SK-N-SH treated with all-trans-retinoic acid at 6 μM for 48 hours (cell line): ENCODE measurements around the gene MSH5.

Source experiments
- ARNTL ChIP-seq: fragments of 450-650 bp; formaldehyde crosslinking; IDR thresholded peaks from 2 replicates; pipeline ENCODE4 v1.5.0; 2020; ENCODE audit warnings: low read depth, mild to moderate bottlenecking, moderate library complexity, borderline replicate concordance
- BACH2 ChIP-seq: fragments of 250-450 bp; sonication (Bioruptor Pico); IDR thresholded peaks from 2 replicates; pipeline ENCODE4 v1.9.0; 2021; ENCODE audit warnings: mild to moderate bottlenecking, borderline replicate concordance
- CREB5 ChIP-seq: fragments of 250-450 bp; sonication (Bioruptor Pico); IDR thresholded peaks from 2 replicates; pipeline ENCODE4 v1.5.1; 2020; ENCODE audit warnings: low read depth, mild to moderate bottlenecking, moderate library complexity
- CSDC2 ChIP-seq: fragments of 250-450 bp; sonication (Bioruptor Pico); IDR thresholded peaks from 2 replicates; pipeline ENCODE4 v1.5.0; 2020; ENCODE audit warnings: mild to moderate bottlenecking, moderate library complexity
- PATZ1 ChIP-seq: fragments of 250-450 bp; sonication (Bioruptor Pico); IDR thresholded peaks from 2 replicates; pipeline ENCODE4 v1.8.0; 2020; ENCODE audit warnings: mild to moderate bottlenecking, moderate library complexity, borderline replicate concordance
- TCF4 ChIP-seq: fragments of 250-450 bp; sonication (Bioruptor Pico); IDR thresholded peaks from 2 replicates; pipeline ENCODE4 v1.8.0; 2021; ENCODE audit warnings: mild to moderate bottlenecking, moderate library complexity, borderline replicate concordance
- TOX ChIP-seq: fragments of 250-450 bp; sonication (Bioruptor Pico); IDR thresholded peaks from 2 replicates; pipeline ENCODE4 v1.8.0; 2021; ENCODE audit warnings: mild to moderate bottlenecking, moderate library complexity, borderline replicate concordance
- ZC3H10 ChIP-seq: fragments of 250-450 bp; sonication (Bioruptor Pico); IDR thresholded peaks from 2 replicates; pipeline ENCODE4 v1.5.1; 2021; ENCODE audit warnings: mild to moderate bottlenecking, moderate library complexity
- ZFP30 ChIP-seq: fragments of 450-650 bp; formaldehyde crosslinking; IDR thresholded peaks from 2 replicates; pipeline ENCODE4 v1.5.0; 2022; ENCODE audit warnings: mild to moderate bottlenecking, moderate library complexity
- ZNF565 ChIP-seq: fragments of 450-650 bp; formaldehyde crosslinking; conservative IDR thresholded peaks from 2 replicates; pipeline ENCODE4 v1.5.0; 2020; ENCODE audit warnings: low read depth, mild to moderate bottlenecking, moderate library complexity
- ZNF8 ChIP-seq: fragments of 450-650 bp; formaldehyde crosslinking; IDR thresholded peaks from 2 replicates; pipeline ENCODE4 v1.5.0; 2020; ENCODE audit warnings: mild to moderate bottlenecking, moderate library complexity

- TF ChIP-seq TCF4 (CRISPR knock-in tag) = no peak
- TF ChIP-seq CSDC2 (CRISPR knock-in tag) = no peak
- TF ChIP-seq CREB5 = no peak
- no peak for TF ChIP-seq PATZ1 (CRISPR knock-in tag)
- TF ChIP-seq ZNF565 = no peak
- TF ChIP-seq TOX (CRISPR knock-in tag) = no peak
- TF ChIP-seq ZFP30 (CRISPR knock-in tag) = no peak
- TF ChIP-seq ZNF8 (CRISPR knock-in tag) = no peak
- no peak for TF ChIP-seq ARNTL (CRISPR knock-in tag)
- TF ChIP-seq ZC3H10 (CRISPR knock-in tag) = no peak
- TF ChIP-seq BACH2 (CRISPR knock-in tag) = no peak
These were observed 14.1 kb upstream of the MSH5 start for GRCh38 chr6:31725502-31726350.
